Stimulated activated memory B cell treated with anti-CD40 and anti-IgM and Interleukin-4, amounts not matched to agents 10 μg/mL and 1 μg/mL and 100 μg/mL, for 72 hours (primary cell): Measurements from ENCODE around the gene PTCD1.
A peak's percentile ranks its signal among the peaks of the same experiment; 100 is the strongest.
"Not testable (repeated sequence)": the region's sequence is repeated elsewhere in the genome, so short reads cannot be mapped to it uniquely, and the experiment has no call there.

ENCODE experiments used
- ATAC-seq: fragments of 150-1000 bp; cut with Tn5 transposase; 2 replicates; pipeline ENCODE4 v1.10.0; 2021
- H3K27ac Mint-ChIP-seq: one replicate; pipeline ENCODE4 v1.8.0; 2022; ENCODE audit warnings: mild to moderate bottlenecking, mixed read lengths
- H3K27me3 Mint-ChIP-seq: one replicate; pipeline ENCODE4 v1.8.0; 2022; ENCODE audit warnings: mixed read lengths
- H3K36me3 Mint-ChIP-seq: one replicate; pipeline ENCODE4 v1.8.0; 2022; ENCODE audit warnings: mixed read lengths
- H3K4me1 Mint-ChIP-seq: one replicate; pipeline ENCODE4 v1.8.0; 2022; ENCODE audit warnings: mixed read lengths
- H3K4me3 Mint-ChIP-seq: one replicate; pipeline ENCODE4 v1.8.0; 2022; ENCODE audit warnings: mild to moderate bottlenecking, moderate library complexity, mixed read lengths
- H3K9me3 Mint-ChIP-seq: one replicate; pipeline ENCODE4 v1.8.0; 2022; ENCODE audit warnings: mixed read lengths

Gene PTCD1

DNA sequence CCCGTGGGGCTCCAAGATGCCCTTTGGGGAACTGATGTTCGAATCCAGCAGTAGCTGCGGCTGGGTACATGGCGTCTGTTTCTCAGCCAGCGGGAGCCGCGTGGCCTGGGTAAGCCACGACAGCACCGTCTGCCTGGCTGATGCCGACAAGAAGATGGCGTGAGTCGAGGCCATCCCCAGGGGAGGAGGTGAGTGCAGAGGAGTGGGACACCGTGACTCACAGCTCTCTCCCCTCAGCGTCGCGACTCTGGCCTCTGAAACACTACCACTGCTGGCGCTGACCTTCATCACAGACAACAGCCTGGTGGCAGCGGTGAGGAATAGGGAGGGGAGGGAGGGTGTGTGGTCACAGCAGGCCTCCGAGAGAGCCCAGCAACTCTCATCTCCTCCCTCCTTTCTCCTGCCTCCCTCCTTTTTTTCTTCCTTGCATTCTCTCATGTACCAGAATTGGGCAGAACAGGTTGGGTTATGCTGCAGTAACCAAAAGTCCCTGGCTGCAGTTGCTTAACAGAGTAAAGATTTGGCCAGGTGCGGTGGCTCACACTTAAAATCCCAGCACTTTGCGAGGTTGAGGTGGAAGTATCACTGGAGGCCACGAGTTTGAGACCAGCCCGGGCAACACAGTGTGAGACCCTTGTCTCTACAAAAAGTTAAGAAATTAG is 47.5 kb downstream of the PTCD1 start:
- H3K27me3 Mint-ChIP-seq: no peaks in the 10 kb centered on the region
- peaks cover 32% of the 10 kb centered on the region for H3K4me1 Mint-ChIP-seq
- no peak overlapping the region for H3K27ac Mint-ChIP-seq
- no peak overlapping the region for H3K4me3 Mint-ChIP-seq
- H3K9me3 Mint-ChIP-seq: no peaks in the 10 kb centered on the region
- ATAC-seq: no peak
- peaks cover 49% of the 10 kb centered on the region for H3K36me3 Mint-ChIP-seq

DNA sequence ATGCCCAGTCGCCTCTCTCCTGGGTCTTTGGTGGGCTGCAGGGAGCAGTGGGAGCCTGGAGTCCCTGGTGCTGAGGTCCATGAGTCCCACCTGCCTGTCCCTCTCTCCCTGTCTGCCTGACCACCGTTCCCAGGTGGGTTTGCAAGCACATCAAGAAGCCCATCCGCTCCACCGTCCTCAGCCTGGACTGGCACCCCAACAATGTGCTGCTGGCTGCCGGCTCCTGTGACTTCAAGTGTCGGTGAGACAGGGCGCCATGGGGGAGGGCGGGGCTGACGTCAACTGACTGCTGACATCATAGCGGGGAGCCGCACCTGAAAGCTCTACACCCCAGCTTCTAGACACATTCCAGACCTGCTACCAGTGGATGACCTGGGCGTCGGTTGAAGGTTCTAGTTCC is 48.8 kb downstream of the PTCD1 start:
- peaks cover 34% of the 10 kb centered on the region for H3K4me1 Mint-ChIP-seq
- no peak for ATAC-seq
- no peak overlapping the region for H3K4me3 Mint-ChIP-seq
- H3K27ac Mint-ChIP-seq: no peak overlapping the region
- H3K9me3 Mint-ChIP-seq: no peaks in the 10 kb centered on the region
- no peaks in the 10 kb centered on the region for H3K27me3 Mint-ChIP-seq
- H3K36me3 Mint-ChIP-seq: peaks cover 54% of the 10 kb centered on the region

DNA sequence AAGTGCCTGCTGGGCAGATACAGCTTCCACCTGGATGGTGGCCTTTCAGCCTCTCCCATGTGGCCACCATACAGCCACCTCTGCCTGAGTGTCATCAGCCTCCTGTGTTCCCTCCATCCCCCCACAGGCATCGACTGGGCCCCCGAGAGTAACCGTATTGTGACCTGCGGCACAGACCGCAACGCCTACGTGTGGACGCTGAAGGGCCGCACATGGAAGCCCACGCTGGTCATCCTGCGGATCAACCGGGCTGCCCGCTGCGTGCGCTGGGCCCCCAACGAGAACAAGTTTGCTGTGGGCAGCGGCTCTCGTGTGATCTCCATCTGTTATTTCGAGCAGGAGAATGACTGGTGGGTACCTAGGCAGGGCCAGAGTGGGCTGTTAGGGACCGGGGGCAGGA is 50.7 kb downstream of the PTCD1 start:
- Mint-ChIP-seq H3K9me3 (no peaks in the 10 kb centered on the region), H3K27me3 (no peaks in the 10 kb centered on the region), H3K36me3 (peaks cover 49% of the 10 kb centered on the region), H3K4me1 (peaks cover 36% of the 10 kb centered on the region), H3K27ac (no peak overlapping the region), H3K4me3 (no peak overlapping the region)
- ATAC-seq: no peak

DNA sequence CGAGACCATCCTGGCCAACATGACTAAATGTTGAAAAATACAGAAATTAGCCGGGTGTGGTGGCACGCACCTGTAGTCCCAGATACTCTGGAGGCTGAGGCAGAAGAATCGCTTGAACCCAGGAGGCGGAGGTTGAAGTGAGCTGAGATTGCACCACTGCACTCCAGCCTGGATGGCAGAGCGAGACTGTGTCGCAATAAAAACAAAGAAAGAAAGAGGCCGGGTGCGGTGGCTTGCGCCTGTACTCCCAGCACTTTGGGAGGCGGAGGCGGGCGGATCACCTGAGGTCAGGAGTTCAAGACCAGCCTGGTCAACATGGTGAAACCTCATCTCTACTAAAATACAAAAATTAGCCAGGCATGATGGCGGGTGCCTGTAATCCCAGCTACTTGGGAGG is 51.4 kb downstream of the PTCD1 start:
- not testable (repeated sequence) for H3K27me3 Mint-ChIP-seq, H3K4me3 Mint-ChIP-seq, H3K27ac Mint-ChIP-seq, ATAC-seq, H3K9me3 Mint-ChIP-seq
- peaks cover 31% of the 10 kb centered on the region for H3K4me1 Mint-ChIP-seq
- peaks cover 49% of the 10 kb centered on the region for H3K36me3 Mint-ChIP-seq

DNA sequence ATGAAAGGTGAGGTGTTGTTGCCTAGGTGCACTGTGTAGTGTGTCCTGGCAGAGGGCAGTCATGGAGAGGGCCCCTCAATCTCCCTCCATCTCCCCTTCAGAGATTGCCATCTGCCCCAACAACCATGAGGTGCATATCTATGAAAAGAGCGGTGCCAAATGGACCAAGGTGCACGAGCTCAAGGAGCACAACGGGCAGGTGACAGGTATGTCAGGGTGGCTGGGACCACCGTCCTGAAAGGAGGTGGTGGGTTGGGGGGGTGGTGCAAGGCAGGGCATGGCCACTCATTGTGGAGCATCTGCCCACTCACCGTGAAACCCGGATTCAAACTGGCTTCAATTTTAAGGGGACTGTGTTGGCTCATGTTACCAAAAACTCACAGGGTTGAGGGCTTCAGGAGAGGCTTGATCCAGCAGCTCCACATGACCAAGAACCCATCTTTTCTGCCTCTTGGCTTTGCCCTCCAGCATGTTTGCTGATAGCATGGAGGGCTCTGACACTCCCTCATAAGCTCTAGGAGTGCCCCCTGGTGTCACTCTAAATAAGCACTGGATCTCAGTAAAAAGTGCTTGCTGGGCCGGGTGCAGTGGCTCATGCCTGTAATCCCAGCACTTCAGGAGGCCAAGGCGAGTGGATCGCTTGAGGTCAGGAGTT is 51.9 kb downstream of the PTCD1 start:
- peaks cover 45% of the 10 kb centered on the region for H3K36me3 Mint-ChIP-seq
- peaks cover 28% of the 10 kb centered on the region for H3K4me1 Mint-ChIP-seq
- H3K27me3 Mint-ChIP-seq: no peaks in the 10 kb centered on the region
- ATAC-seq: no peak
- no peak overlapping the region for H3K4me3 Mint-ChIP-seq
- H3K9me3 Mint-ChIP-seq: no peaks in the 10 kb centered on the region
- no peak overlapping the region for H3K27ac Mint-ChIP-seq

DNA sequence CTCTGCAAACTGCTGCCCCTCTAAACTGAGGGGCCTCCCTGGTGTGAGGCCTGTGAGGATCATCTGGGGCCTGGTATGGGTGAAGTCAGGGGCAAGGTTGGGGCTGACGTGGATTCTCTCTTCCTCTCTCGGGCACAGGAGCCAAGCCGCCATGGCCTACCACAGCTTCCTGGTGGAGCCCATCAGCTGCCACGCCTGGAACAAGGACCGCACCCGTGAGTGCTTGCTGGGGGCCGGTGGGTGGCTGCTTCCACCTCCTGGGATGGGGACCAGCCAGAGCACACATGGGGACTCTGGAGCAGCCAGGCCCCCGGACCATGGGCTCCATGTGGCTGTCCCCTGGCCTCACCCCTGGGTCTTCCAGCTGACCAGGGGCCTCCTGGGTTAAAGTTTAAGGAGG is 53.0 kb downstream of the PTCD1 start:
- H3K27me3 Mint-ChIP-seq: no peaks in the 10 kb centered on the region
- no peak overlapping the region for H3K4me3 Mint-ChIP-seq
- H3K9me3 Mint-ChIP-seq: no peaks in the 10 kb centered on the region
- peaks cover 48% of the 10 kb centered on the region for H3K36me3 Mint-ChIP-seq
- peaks cover 38% of the 10 kb centered on the region for H3K4me1 Mint-ChIP-seq
- no peak for ATAC-seq
- H3K27ac Mint-ChIP-seq: peak overlapping the region; percentile 83

DNA sequence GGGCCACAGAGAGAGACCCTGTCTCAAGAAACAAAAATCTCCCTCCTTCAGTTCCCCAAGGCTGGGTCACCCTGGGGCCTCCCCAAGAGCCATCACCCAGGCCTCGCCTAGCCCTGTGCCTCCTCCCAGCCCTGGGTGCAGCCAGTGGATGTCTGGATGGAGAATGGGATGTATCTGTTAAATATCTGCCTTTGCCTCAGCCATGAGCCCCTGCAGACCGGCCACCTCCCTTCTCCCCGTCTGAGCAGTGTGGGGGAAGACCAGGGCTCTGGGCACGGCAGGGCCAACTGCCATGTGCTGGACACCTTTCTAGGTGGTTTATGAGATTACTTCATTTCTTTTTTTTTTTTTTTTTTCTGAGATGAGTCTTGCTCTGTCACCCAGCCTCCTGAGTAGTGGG is 54.1 kb downstream of the PTCD1 start:
- Mint-ChIP-seq H3K27ac (peak overlapping the region; percentile 83), H3K9me3 (no peaks in the 10 kb centered on the region), H3K4me3 (no peak overlapping the region), H3K4me1 (peaks cover 49% of the 10 kb centered on the region), H3K27me3 (no peaks in the 10 kb centered on the region), H3K36me3 (peaks cover 48% of the 10 kb centered on the region)
- ATAC-seq: no peak

DNA sequence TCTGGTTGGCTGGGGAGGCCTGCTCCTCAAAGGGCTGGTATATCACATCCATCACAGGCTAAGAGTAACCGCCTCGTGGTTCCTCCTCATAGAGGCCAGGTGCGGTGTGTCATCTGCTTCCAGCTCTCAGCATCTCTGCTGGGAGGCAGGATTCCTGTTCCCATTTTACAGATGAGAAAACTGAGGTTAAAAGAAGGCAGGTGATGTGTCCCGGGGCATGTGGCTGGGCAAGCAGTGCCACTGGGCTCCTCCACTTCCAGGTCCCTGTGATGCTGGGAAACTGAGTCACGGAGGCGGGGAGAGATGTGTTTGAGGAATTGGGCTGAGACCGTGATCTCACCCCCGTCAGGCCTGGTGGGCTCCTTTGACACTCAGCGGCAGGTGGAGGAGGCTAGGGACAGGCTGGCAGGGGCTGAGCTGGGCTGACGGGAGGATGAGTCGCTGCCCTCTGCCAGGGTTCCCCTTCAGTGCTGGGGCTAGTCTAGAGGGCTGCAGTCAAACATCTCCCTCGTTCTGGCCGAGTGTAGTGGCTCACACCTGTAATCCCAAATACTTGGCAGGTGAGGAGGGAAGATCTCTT is 54.7 kb downstream of the PTCD1 start:
- H3K36me3 Mint-ChIP-seq: peaks cover 53% of the 10 kb centered on the region

DNA sequence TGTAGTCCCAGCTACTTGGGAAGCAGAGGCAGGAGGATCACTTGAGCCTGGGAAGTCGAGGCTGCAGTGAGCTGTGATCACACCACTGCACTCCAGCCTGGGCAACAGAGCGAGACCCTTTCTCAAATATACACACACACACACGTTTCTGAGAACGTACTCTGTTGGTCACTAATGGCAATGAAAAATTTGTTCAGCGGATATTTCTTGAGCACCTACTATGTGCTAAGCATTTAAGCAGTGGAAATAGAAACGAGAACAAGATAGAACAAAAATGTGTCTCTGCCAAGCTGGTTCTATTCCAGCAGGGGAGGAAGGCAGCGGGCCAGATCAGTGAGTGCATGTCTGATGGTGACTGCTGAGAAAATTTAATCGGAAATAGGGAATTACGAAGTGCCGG is 55.4 kb downstream of the PTCD1 start:
- ATAC-seq: no peak
- Mint-ChIP-seq H3K36me3 (peaks cover 49% of the 10 kb centered on the region), H3K4me1 (peaks cover 61% of the 10 kb centered on the region), H3K4me3 (no peak overlapping the region), H3K9me3 (no peaks in the 10 kb centered on the region), H3K27ac (peak overlapping the region; percentile 83), H3K27me3 (no peaks in the 10 kb centered on the region)

More for the DNA sequence above, 54.7 kb downstream of the PTCD1 start:
- peaks cover 55% of the 10 kb centered on the region for H3K4me1 Mint-ChIP-seq
- H3K27ac Mint-ChIP-seq: peak overlapping the region; percentile 83
- H3K4me3 Mint-ChIP-seq: no peak overlapping the region
- no peak for ATAC-seq
- H3K9me3 Mint-ChIP-seq: no peaks in the 10 kb centered on the region
- H3K27me3 Mint-ChIP-seq: no peaks in the 10 kb centered on the region

DNA sequence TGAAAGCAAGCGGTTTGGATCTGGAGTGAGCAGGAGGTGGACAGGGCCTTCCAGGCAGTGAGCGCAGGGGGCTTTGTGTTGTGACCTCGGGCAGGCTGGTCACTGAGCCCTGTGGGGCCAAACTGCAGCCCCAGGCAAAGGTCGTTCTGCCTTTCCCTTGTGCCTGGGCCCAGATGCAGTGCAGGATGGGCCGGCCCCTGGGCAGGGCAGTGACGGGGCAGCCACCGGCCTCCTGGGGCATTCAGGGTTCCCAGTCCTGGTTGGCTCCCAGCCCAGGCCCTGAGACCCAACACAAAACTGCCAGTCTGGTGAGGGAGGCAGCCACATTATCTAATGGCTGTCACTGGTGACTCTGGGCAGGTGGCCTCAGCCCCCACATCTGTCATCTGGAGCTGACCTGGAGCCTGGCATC is 56.9 kb downstream of the PTCD1 start:
- peaks cover 53% of the 10 kb centered on the region for H3K36me3 Mint-ChIP-seq
- peak overlapping the region; percentile 81 for H3K27ac Mint-ChIP-seq
- peaks cover 76% of the 10 kb centered on the region for H3K4me1 Mint-ChIP-seq
- no peaks in the 10 kb centered on the region for H3K27me3 Mint-ChIP-seq
- ATAC-seq: no peak
- peak overlapping the region; percentile 66 for H3K4me3 Mint-ChIP-seq
- no peaks in the 10 kb centered on the region for H3K9me3 Mint-ChIP-seq

DNA sequence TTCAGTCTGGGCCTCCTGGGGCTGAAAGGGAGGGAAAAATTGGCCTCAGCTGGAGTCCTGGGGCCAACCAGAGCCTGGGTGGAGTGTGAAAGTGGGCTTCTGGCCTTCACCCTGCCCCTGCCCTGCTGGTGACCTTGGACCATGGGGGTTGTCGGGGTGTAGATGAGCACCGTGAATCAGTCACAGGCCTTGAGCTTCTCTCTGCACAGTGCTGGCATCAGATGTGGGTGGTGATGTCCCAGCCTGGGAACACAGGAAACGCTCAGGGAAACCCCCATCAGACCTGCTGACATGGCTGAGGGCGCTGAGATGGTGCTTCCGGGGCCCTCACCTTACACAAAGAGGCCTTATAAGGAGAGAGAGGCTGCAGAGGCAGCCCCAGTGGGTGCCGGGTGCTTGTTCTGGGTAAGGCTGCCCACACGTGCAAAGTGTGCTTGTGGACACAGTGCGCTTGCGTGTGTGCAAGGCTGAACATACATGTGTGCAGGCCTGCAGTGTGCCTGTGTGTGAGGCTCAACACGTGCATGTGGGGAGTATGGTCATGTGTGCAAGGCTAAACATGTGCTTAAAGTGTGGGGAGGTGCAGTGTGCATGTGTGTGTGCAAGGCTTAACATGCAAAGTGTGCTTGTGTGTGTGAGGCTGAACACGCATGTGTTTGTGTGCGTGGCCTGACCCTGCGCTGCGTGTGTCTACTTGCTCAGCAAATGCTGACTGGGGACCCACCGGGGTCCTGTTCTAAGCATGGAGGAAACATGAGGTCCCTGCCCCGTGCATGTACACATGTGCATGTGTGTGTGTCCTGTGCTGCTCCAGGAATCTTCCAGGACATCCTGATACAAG is 57.6 kb downstream of the PTCD1 start:
- H3K27ac Mint-ChIP-seq: peak overlapping the region; percentile 81
- ATAC-seq: peak; percentile 91
- peaks cover 48% of the 10 kb centered on the region for H3K36me3 Mint-ChIP-seq
- H3K9me3 Mint-ChIP-seq: no peaks in the 10 kb centered on the region
- H3K4me3 Mint-ChIP-seq: peak overlapping the region; percentile 66
- H3K4me1 Mint-ChIP-seq: peaks cover 77% of the 10 kb centered on the region
- H3K27me3 Mint-ChIP-seq: no peaks in the 10 kb centered on the region

DNA sequence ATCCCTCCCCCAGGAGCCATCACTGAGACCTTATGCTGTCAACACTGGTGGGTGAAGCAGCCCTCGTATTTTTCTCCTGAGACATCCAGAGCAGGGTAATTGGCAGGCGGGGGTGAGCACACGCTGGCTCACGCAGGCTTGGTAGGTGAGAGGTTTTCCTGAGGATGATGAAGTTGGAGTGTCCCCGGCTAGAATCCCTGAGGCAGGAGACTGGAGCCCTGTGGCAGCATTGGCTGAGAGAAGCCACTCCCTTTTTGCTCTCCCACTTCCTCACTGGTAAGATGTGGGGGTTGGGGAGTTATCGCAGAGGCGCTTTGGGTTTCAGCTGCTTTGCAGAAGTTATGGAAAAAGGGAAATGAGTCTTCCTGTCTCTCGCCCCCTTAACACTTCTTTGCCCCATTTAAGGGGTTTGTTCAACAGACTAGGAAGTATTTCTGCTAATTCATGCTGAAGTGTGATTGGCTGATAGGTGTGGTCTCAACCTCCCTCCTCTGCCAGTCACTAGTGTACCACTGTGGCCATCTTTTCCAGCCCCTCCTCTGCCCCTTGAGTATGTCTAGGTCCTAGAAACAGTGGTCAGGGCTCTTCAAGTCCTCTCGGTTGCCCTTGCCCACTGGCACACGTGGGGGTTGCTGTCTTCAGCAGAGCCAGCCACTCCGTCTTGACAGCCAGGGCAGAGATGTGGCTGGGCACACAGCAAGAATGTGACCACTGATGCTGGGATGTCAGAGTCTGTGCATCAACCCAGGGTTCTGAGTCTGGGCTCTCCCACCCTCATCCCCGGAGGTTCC is 58.4 kb downstream of the PTCD1 start:
- Mint-ChIP-seq H3K27ac (peak overlapping the region; percentile 81), H3K4me3 (peak overlapping the region; percentile 66), H3K4me1 (peaks cover 76% of the 10 kb centered on the region), H3K9me3 (no peaks in the 10 kb centered on the region), H3K27me3 (no peaks in the 10 kb centered on the region), H3K36me3 (peaks cover 43% of the 10 kb centered on the region)
- peak; percentile 72 for ATAC-seq

DNA sequence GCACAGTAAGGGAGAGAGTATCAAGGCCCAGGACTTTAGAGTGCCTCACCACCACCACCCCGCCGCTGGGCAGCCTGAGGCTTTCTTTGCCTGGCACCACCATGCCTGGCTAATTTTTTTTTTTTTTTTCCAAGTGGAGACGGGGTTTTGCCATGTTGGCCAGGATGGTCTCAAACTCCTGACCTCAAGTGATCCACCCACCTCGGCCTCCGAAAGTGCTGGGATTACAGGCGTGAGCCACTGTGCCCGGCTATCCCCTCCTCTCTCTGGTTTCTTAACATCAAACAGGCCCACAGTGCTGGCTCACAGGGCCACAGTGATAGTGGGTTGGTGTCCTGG is 58.9 kb downstream of the PTCD1 start:
- Mint-ChIP-seq H3K36me3 (peaks cover 43% of the 10 kb centered on the region), H3K4me1 (peaks cover 74% of the 10 kb centered on the region), H3K27ac (peak overlapping the region; percentile 81), H3K4me3 (peak overlapping the region; percentile 66)
- H3K27me3 Mint-ChIP-seq, H3K9me3 Mint-ChIP-seq, ATAC-seq: not testable (repeated sequence)

DNA sequence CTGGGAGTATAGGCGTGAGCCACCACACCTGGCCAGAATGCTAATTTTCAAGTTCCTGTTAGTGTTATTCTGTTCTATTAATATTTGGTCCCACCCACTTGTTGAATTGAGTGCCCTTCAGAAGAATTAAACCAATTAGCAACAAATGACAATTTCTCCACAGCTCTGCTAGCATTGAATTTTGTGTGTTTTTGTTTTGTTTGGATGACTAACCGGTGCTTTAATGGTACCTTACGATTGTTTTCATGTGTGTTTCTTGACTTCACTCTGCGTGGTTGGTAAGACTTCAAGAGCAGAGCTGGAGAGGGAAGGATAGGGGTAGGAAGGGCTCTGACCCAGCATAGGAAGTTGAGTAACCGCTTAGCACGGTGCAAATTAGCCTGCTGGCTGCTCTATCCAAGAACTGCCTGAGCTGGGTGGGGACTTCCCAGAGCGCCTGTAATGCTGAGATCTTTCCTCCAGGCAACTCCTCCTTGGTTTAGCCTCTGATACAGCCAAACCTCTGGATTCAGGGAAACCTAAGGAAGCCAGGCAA is 59.5 kb downstream of the PTCD1 start:
- H3K27me3 Mint-ChIP-seq: no peaks in the 10 kb centered on the region
- peaks cover 43% of the 10 kb centered on the region for H3K36me3 Mint-ChIP-seq
- no peak for ATAC-seq
- peak overlapping the region; percentile 81 for H3K27ac Mint-ChIP-seq
- H3K9me3 Mint-ChIP-seq: no peaks in the 10 kb centered on the region
- H3K4me1 Mint-ChIP-seq: peaks cover 69% of the 10 kb centered on the region
- peak overlapping the region; percentile 66 for H3K4me3 Mint-ChIP-seq
